Fibroblast of villous mesenchyme (primary cell): ENCODE results near the gene SETD7. TPM values are rescaled to one million over a fixed set of nuclear protein-coding genes. Genes with fewer than 3 reads are reported as not detected.
A peak's percentile ranks its signal among the peaks of the same experiment; 100 is the strongest.

Experiments used
- DNase-seq: peaks from one replicate; pipeline ENCODE4 v3.0.0-alpha.2; 2010; ENCODE audit warnings: low read depth
- H3K4me3 ChIP-seq: 2 replicates; pipeline ENCODE4 v1.5.1; 2011; ENCODE audit warnings: low read depth, mild to moderate bottlenecking, low read length
- CTCF ChIP-seq: IDR thresholded peaks from 2 replicates; pipeline ENCODE4 v1.5.1; 2012; ENCODE audit warnings: low read depth, mild to moderate bottlenecking, low read length; ENCODE audit not compliant: insufficient read depth
- total RNA-seq: library from RNA; depleted of rRNA; stranded (reverse); fragments of >200 nt; gene quantifications from 2 replicates; pipeline ENCODE4 v1.2.3, GENCODE V29; 2012

Gene SETD7
- total RNA-seq, 1 donor, result 107 TPM

- no peak overlapping the region for H3K4me3 ChIP-seq
- TF ChIP-seq CTCF, result no peak
- no peak for DNase-seq
Observed at GRCh38 chr4:139457318-139457717, 98.7 kb downstream of the SETD7 start.

GRCh38 chr4:139455126-139455538, 100.9 kb downstream of the SETD7 start:
- H3K4me3 ChIP-seq, result peak overlapping the region; percentile 92
- no peak for DNase-seq
- no peak for TF ChIP-seq CTCF

- H3K4me3 ChIP-seq, result peak within 1 kb of the TSS; percentile 92
- no peak for TF ChIP-seq CTCF
- no peak for DNase-seq
Observed at GRCh38 chr4:139454111-139455045, 101.6 kb downstream of the SETD7 start, which contains the start of gene RAB33B. RAB33B (plus strand) TSS chr4:139454121; CDS start chr4:139454196, 75 bp downstream.

GRCh38 chr4:139453371-139454110, 102.5 kb downstream of the SETD7 start:
- peak overlapping the region; percentile 92 for H3K4me3 ChIP-seq
- DNase-seq, result peak; percentile 98
- peak; percentile 1 for TF ChIP-seq CTCF

GRCh38 chr4:139453041-139453370, 103.0 kb downstream of the SETD7 start:
- peak; percentile 34 for TF ChIP-seq CTCF
- peak overlapping the region; percentile 92 for H3K4me3 ChIP-seq
- DNase-seq, result no peak

- peak overlapping the region; percentile 92 for H3K4me3 ChIP-seq
- TF ChIP-seq CTCF, result no peak
- no peak for DNase-seq
Observed at GRCh38 chr4:139451997-139452396, 104.0 kb downstream of the SETD7 start.
